Sigmoid colon (tissue), 7 donors: Measurements from ENCODE around the gene SLC7A8. TPM values are rescaled to one million over a fixed set of nuclear protein-coding genes. Genes with fewer than 3 reads are reported as not detected.

Experiments
- DNase-seq: peaks from one replicate; pipeline ENCODE4 v3.0.0-alpha.2; 2019
- H3K27ac ChIP-seq, 4 donors: fragments of 200-600 bp; sonication (generic); one replicate each; pipeline ENCODE4 v1.5.1; 2016 to 2019; ENCODE audit warnings: mild to moderate bottlenecking in 1 of 4
- H3K27me3 ChIP-seq, 3 donors: fragments of 200-600 bp; sonication (generic); one replicate each; pipeline ENCODE4 v1.5.1; 2019; ENCODE audit warnings: mild to moderate bottlenecking in 1 of 3
- H3K36me3 ChIP-seq, 4 donors: fragments of 200-600 bp; sonication (generic); one replicate each; pipeline ENCODE4 v1.5.1; 2016 to 2019
- H3K4me1 ChIP-seq, 4 donors: fragments of 200-600 bp; sonication (generic); one replicate each; pipeline ENCODE4 v1.5.1; 2017 to 2019
- H3K4me3 ChIP-seq, 4 donors: fragments of 200-600 bp; sonication (generic); one replicate each; pipeline ENCODE4 v1.5.1; 2017 to 2019; ENCODE audit warnings: mild to moderate bottlenecking in 2 of 4, moderate library complexity in 1 of 4
- H3K9me3 ChIP-seq, 4 donors: fragments of 200-600 bp in 3 of 4; sonication (generic) in 3 of 4; one replicate each; pipeline versions ENCODE4 v1.5.1 to v1.6.1; 2013 to 2019
- CTCF ChIP-seq, 4 experiments: fragments of 450-650 bp in 3 of 4; fragments of 200-600 bp in 1 of 4; IDR thresholded peaks; one replicate each; pipeline ENCODE4 v1.5.1; 2016 to 2019; ENCODE audit warnings: antibody characterized with exemption in 4 of 4, mild to moderate bottlenecking in 3 of 4, moderate library complexity in 2 of 4
- EP300 ChIP-seq, 4 donors: sonication (generic); formaldehyde crosslinking; IDR thresholded peaks; one replicate each; pipeline ENCODE4 v1.6.1; 2017; ENCODE audit warnings: antibody characterized with exemption in 4 of 4
- POLR2A ChIP-seq, 2 donors: fragments of 450-650 bp; IDR thresholded peaks; one replicate each; pipeline ENCODE4 v1.6.1; 2016; ENCODE audit warnings: antibody characterized with exemption in 2 of 2, mild to moderate bottlenecking in 2 of 2, moderate library complexity in 2 of 2
- POLR2AphosphoS5 ChIP-seq, 4 donors: sonication (generic); formaldehyde crosslinking; IDR thresholded peaks; one replicate each; pipeline ENCODE4 v1.6.1; 2017; ENCODE audit warnings: antibody characterized with exemption in 4 of 4
- WGBS, 2 donors: extraction: QIAGEN DNeasy Blood & Tissue Kit; methylation state at CpG; one replicate each; pipeline ENCODE4 v1.1.7; 2013; 5-methylcytosine and 5-hydroxymethylcytosine counted together
- intact Hi-C: fragments of 100-400 bp; cut with DNase I; formaldehyde crosslinking; loops from one replicate; pipeline ENCODE4 v1.15.1; 2023
- polyA plus RNA-seq, 3 donors: library from polyadenylated mRNA; stranded (reverse); fragments of 200-250 nt; gene quantifications; one replicate each; pipeline ENCODE4 v1.2.3, GENCODE V29; 2013
- total RNA-seq, 4 donors: library from RNA; depleted of rRNA; stranded (reverse); fragments of >200 nt; gene quantifications; one replicate each; pipeline ENCODE4 v1.1.0, GENCODE V29; 2016
- donor health status: healthy with polysubstance abuse.
- donor health status: Bipolar disorder and iron deficiency.
- donor health status: healthy.

The SLC7A8 gene
- total and polyA plus RNA-seq, 7 donors, result 5.5 to 24.7 (median 13.2) TPM

- 77 to 83% methylated on average over 9 of the region's 9 CpGs for WGBS, 2 donors
- no peaks in the 10 kb centered on the region for H3K9me3 ChIP-seq
- peaks cover 3 to 34% (median 28%) of the 10 kb centered on the region in 4 donors for H3K4me1 ChIP-seq
- no peak for TF ChIP-seq CTCF (IDR thresholded peaks at IDR 0.05)
- no peak for TF ChIP-seq POLR2AphosphoS5 (IDR thresholded peaks at IDR 0.05)
- TF ChIP-seq EP300 (IDR thresholded peaks at IDR 0.05), result no peak
- no peak for TF ChIP-seq POLR2A (IDR thresholded peaks at IDR 0.05)
- H3K27ac ChIP-seq, result peak overlapping the region in 3 of 4 donors; percentile 42 to 71 (median 70)
- no peaks in the 10 kb centered on the region for H3K36me3 ChIP-seq
- H3K4me3 ChIP-seq, result no peak overlapping the region
- H3K27me3 ChIP-seq, result no peaks in the 10 kb centered on the region
- intact Hi-C loops, result no loop called here
- DNase-seq, result no peak
Observed at GRCh38 chr14:23167116-23167847, 16.2 kb downstream of the SLC7A8 start.

- H3K4me1 ChIP-seq, result peaks cover 3 to 37% (median 25%) of the 10 kb centered on the region in 4 donors
- DNase-seq, result no peak
- no peaks in the 10 kb centered on the region for H3K27me3 ChIP-seq
- intact Hi-C loops, result no loop called here
- WGBS, 2 donors, result 95 to 98% methylated on average over 5 of the region's 5 CpGs
- H3K36me3 ChIP-seq, result no peaks in the 10 kb centered on the region
- TF ChIP-seq POLR2A (IDR thresholded peaks at IDR 0.05), result no peak
- TF ChIP-seq CTCF (IDR thresholded peaks at IDR 0.05), result no peak
- TF ChIP-seq EP300 (IDR thresholded peaks at IDR 0.05), result no peak
- TF ChIP-seq POLR2AphosphoS5 (IDR thresholded peaks at IDR 0.05), result no peak
- H3K9me3 ChIP-seq, result no peaks in the 10 kb centered on the region
- no peak overlapping the region for H3K27ac ChIP-seq
- H3K4me3 ChIP-seq, result no peak overlapping the region
Observed at GRCh38 chr14:23164949-23165348, 18.5 kb downstream of the SLC7A8 start.

- no peak for TF ChIP-seq POLR2A (IDR thresholded peaks at IDR 0.05)
- no peak for TF ChIP-seq EP300 (IDR thresholded peaks at IDR 0.05)
- no peak for TF ChIP-seq POLR2AphosphoS5 (IDR thresholded peaks at IDR 0.05)
- no peak for TF ChIP-seq CTCF (IDR thresholded peaks at IDR 0.05)
- Histone ChIP-seq H3K4me1 (peaks cover 3 to 36% (median 25%) of the 10 kb centered on the region in 4 donors), H3K27me3 (no peaks in the 10 kb centered on the region), H3K4me3 (no peak overlapping the region), H3K36me3 (no peaks in the 10 kb centered on the region), H3K27ac (no peak overlapping the region), H3K9me3 (no peaks in the 10 kb centered on the region)
- intact Hi-C loops, result no loop called here
- 54 to 79% methylated on average over 2 of the region's 2 CpGs for WGBS, 2 donors
- DNase-seq, result no peak
Observed at GRCh38 chr14:23164250-23164649, 19.2 kb downstream of the SLC7A8 start.

- Histone ChIP-seq H3K4me3 (no peak overlapping the region), H3K36me3 (no peaks in the 10 kb centered on the region), H3K4me1 (peaks cover 3 to 32% (median 21%) of the 10 kb centered on the region in 4 donors), H3K9me3 (no peaks in the 10 kb centered on the region), H3K27ac (no peak overlapping the region), H3K27me3 (no peaks in the 10 kb centered on the region)
- intact Hi-C loops, result no loop called here
- WGBS, 2 donors, result 92 to 97% methylated on average over 2 of the region's 2 CpGs
- TF ChIP-seq EP300 (IDR thresholded peaks at IDR 0.05) (no peak), CTCF (IDR thresholded peaks at IDR 0.05) (no peak), POLR2AphosphoS5 (IDR thresholded peaks at IDR 0.05) (no peak), POLR2A (IDR thresholded peaks at IDR 0.05) (no peak)
- DNase-seq, result no peak
Observed at GRCh38 chr14:23163830-23164229, 19.6 kb downstream of the SLC7A8 start.
